Astrocyte of the hippocampus (primary cell): ENCODE results near the gene ITIH1.

Experiments used
- DNase-seq: peaks from one replicate; pipeline ENCODE4 v3.0.0; 2011; ENCODE audit warnings: low read depth, low spot score

ITIH1 gene

GRCh38 chr3:52810923-52811322 is 33.5 kb downstream of the ITIH1 start:
- no peak for DNase-seq

GRCh38 chr3:52811452-52812011 is 34.1 kb downstream of the ITIH1 start:
- no peak for DNase-seq

GRCh38 chr3:52813810-52814209 is 36.4 kb downstream of the ITIH1 start:
- DNase-seq, result no peak

- no peak for DNase-seq
These were observed 38.8 kb downstream of the ITIH1 start for GRCh38 chr3:52816199-52816598.

GRCh38 chr3:52816654-52817053 is 39.3 kb downstream of the ITIH1 start:
- DNase-seq, result no peak

GRCh38 chr3:52817221-52817620 is 39.8 kb downstream of the ITIH1 start:
- DNase-seq, result no peak

GRCh38 chr3:52817860-52818259 is 40.5 kb downstream of the ITIH1 start:
- DNase-seq, result no peak

- no peak for DNase-seq
These were observed 42.5 kb downstream of the ITIH1 start for GRCh38 chr3:52819936-52820335.

- peak; percentile 33 for DNase-seq
These were observed 43.3 kb downstream of the ITIH1 start for GRCh38 chr3:52820736-52821135.

- no peak for DNase-seq
These were observed 45.0 kb downstream of the ITIH1 start for GRCh38 chr3:52822363-52822762.

- no peak for DNase-seq
These were observed 46.6 kb downstream of the ITIH1 start for GRCh38 chr3:52824037-52824436.

- DNase-seq, result peak; percentile 30
These were observed 50.0 kb downstream of the ITIH1 start for GRCh38 chr3:52827441-52827840.

GRCh38 chr3:52827866-52828376 is 50.5 kb downstream of the ITIH1 start:
- no peak for DNase-seq

- DNase-seq, result no peak
These were observed 52.1 kb downstream of the ITIH1 start for GRCh38 chr3:52829482-52829881.

- DNase-seq, result no peak
These were observed 52.6 kb downstream of the ITIH1 start for GRCh38 chr3:52829906-52830463.

- peak; percentile 44 for DNase-seq
These were observed 53.3 kb downstream of the ITIH1 start, which contains the start of gene ITIH4 for GRCh38 chr3:52830535-52831258. TSS of gene ITIH4 (minus strand) at chr3:52830672. CDS start at chr3:52830642, 30 bp downstream.

GRCh38 chr3:52831500-52832301 is 54.3 kb downstream of the ITIH1 start:
- peak; percentile 91 for DNase-seq

- DNase-seq, result no peak
These were observed 55.8 kb downstream of the ITIH1 start for GRCh38 chr3:52833202-52833601.

GRCh38 chr3:52834871-52835501 is 57.6 kb downstream of the ITIH1 start, which contains the start of gene MUSTN1:
TSS of gene MUSTN1 (minus strand) at chr3:52835019. CDS start at chr3:52834948, 71 bp downstream.
- DNase-seq, result peak; percentile 30

GRCh38 chr3:52835766-52836470 is 58.5 kb downstream of the ITIH1 start:
- DNase-seq, result no peak

- no peak for DNase-seq
These were observed 59.1 kb downstream of the ITIH1 start for GRCh38 chr3:52836471-52836845.
